Lower leg skin (tissue), 4 donors: Measurements from ENCODE around the gene OR11A1. TPM values are rescaled to one million over a fixed set of nuclear protein-coding genes. Genes with fewer than 3 reads are reported as not detected.
"Not testable (repeated sequence)": the region's sequence is repeated elsewhere in the genome, so short reads cannot be mapped to it uniquely, and the experiment has no call there.

ENCODE experiments used
- DNase-seq, 2 donors: peaks; one replicate each; pipeline ENCODE4 v3.0.0-alpha.2; 2019; ENCODE audit warnings: low spot score in 2 of 2
- H3K4me3 ChIP-seq: fragments of 200-600 bp; sonication (generic); 2 replicates; pipeline ENCODE4 v1.5.1; 2017; ENCODE audit warnings: mild to moderate bottlenecking, low read depth; ENCODE audit not compliant: poor library complexity, severe bottlenecking
- CTCF ChIP-seq, 3 donors: fragments of 450-650 bp; IDR thresholded peaks; one replicate each; pipeline ENCODE4 v1.5.1; 2016; ENCODE audit warnings: antibody characterized with exemption in 3 of 3, mild to moderate bottlenecking in 3 of 3, moderate library complexity in 2 of 3
- POLR2A ChIP-seq, 2 donors: fragments of 450-650 bp; IDR thresholded peaks; one replicate each; pipeline ENCODE4 v1.6.1; 2016 to 2017; ENCODE audit warnings: antibody characterized with exemption in 2 of 2, mild to moderate bottlenecking in 1 of 2, moderate library complexity in 1 of 2
- WGBS, 2 donors: methylation state at CpG; one replicate each; pipeline ENCODE4 v1.1.5; 2018; 5-methylcytosine and 5-hydroxymethylcytosine counted together
- intact Hi-C: fragments of 100-400 bp; cut with DNase I; formaldehyde crosslinking; loops from one replicate; pipeline ENCODE4 v1.15.0; 2023; ENCODE audit warnings: low total_unique reads
- total RNA-seq, 4 donors: library from RNA; depleted of rRNA; stranded (reverse); fragments of >200 nt; gene quantifications; one replicate each; pipeline ENCODE4 v1.1.0, GENCODE V29; 2016

The OR11A1 gene
- total RNA-seq, 4 donors from 2014 or later, result not detected

- intact Hi-C loops, result no loop called here
- WGBS, 2 donors, result 75 to 89% methylated on average over 1 of the region's 1 CpG
These were observed 14.2 kb downstream of the OR11A1 start for GRCh38 chr6:29442719-29443118.

GRCh38 chr6:29439006-29439405 lies 17.9 kb downstream of the OR11A1 start, which contains the start of gene OR10C1:
TSS of gene OR10C1 (plus strand) at chr6:29439306. CDS start at chr6:29440016, 710 bp downstream.
- no peak for DNase-seq
- no peak for TF ChIP-seq CTCF (IDR thresholded peaks at IDR 0.05)
- no peak for TF ChIP-seq POLR2A (IDR thresholded peaks at IDR 0.05)
- intact Hi-C loops, result no loop called here
- no peak within 1 kb of the TSS for H3K4me3 ChIP-seq

More at GRCh38 chr6:29442719-29443118, 14.2 kb downstream of the OR11A1 start:
- TF ChIP-seq POLR2A (IDR thresholded peaks at IDR 0.05) (no peak), CTCF (IDR thresholded peaks at IDR 0.05) (no peak)
- no peak overlapping the region for H3K4me3 ChIP-seq
- no peak for DNase-seq

GRCh38 chr6:29436730-29437129 lies 20.1 kb downstream of the OR11A1 start:
- H3K4me3 ChIP-seq, DNase-seq, intact Hi-C loops: not testable (repeated sequence)
- 76 to 77% methylated on average over 18 of the region's 18 CpGs for WGBS, 2 donors

DNA sequence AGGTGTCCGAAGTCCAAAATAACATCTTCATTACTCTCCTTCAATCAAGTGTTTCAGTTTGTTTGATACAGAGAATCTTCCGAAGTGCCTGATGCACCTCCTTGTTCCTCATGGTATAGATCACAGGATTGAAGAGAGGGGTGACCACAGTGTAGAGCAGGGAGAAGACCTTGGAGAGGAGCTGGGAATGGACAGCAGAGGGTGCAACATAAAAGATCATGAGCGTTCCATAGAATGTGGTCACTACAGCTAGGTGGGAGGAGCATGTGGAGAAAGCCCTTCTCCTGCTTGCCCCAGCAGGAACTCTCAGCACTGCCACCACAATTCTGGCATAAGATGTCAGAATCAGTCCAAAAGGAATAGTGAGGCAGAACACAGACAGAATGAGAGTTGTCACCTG lies 30.2 kb downstream of the OR11A1 start:
- no peak overlapping the region for H3K4me3 ChIP-seq
- WGBS, 2 donors, result 80 to 85% methylated on average over 3 of the region's 3 CpGs
- intact Hi-C loops, result no loop called here
- DNase-seq, result no peak
- TF ChIP-seq POLR2A (IDR thresholded peaks at IDR 0.05) (no peak), CTCF (IDR thresholded peaks at IDR 0.05) (no peak)

GRCh38 chr6:29425075-29425474 lies 31.8 kb downstream of the OR11A1 start:
- TF ChIP-seq POLR2A (IDR thresholded peaks at IDR 0.05) (no peak), CTCF (IDR thresholded peaks at IDR 0.05) (no peak)
- intact Hi-C loops, result no loop called here
- no peak overlapping the region for H3K4me3 ChIP-seq
- 43 to 55% methylated on average over 1 of the region's 1 CpG for WGBS, 2 donors
- no peak for DNase-seq

GRCh38 chr6:29424575-29424974 lies 32.3 kb downstream of the OR11A1 start:
- intact Hi-C loops, result no loop called here
- WGBS, 2 donors, result 53 to 55% methylated on average over 2 of the region's 2 CpGs
- no peak for TF ChIP-seq CTCF (IDR thresholded peaks at IDR 0.05)
- TF ChIP-seq POLR2A (IDR thresholded peaks at IDR 0.05), result no peak
- no peak for DNase-seq
- H3K4me3 ChIP-seq, result no peak overlapping the region
